Measurements from ENCODE around the gene DMKN.

DMKN gene, protein sequence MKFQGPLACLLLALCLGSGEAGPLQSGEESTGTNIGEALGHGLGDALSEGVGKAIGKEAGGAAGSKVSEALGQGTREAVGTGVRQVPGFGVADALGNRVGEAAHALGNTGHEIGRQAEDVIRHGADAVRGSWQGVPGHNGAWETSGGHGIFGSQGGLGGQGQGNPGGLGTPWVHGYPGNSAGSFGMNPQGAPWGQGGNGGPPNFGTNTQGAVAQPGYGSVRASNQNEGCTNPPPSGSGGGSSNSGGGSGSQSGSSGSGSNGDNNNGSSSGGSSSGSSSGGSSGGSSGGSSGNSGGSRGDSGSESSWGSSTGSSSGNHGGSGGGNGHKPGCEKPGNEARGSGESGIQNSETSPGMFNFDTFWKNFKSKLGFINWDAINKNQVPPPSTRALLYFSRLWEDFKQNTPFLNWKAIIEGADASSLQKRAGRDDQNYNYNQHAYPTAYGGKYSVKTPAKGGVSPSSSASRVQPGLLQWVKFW
- 0 to 0.28 reads per million in 2 donors for total RNA-seq

- DNase-seq = no peak
Observed at GRCh38 chr19:35513628-35514281, at the start of gene DMKN. Gene DMKN (minus strand): TSS chr19:35513649. CDS start chr19:35513475, 174 bp downstream.

- DNase-seq = no peak
Observed at GRCh38 chr19:35562776-35563175, 49.3 kb upstream of the DMKN start.

GRCh38 chr19:35562336-35562735 is 48.9 kb upstream of the DMKN start:
- no peak for DNase-seq

- DNase-seq = no peak
Observed at GRCh38 chr19:35561436-35561835, 48.0 kb upstream of the DMKN start.

DNA sequence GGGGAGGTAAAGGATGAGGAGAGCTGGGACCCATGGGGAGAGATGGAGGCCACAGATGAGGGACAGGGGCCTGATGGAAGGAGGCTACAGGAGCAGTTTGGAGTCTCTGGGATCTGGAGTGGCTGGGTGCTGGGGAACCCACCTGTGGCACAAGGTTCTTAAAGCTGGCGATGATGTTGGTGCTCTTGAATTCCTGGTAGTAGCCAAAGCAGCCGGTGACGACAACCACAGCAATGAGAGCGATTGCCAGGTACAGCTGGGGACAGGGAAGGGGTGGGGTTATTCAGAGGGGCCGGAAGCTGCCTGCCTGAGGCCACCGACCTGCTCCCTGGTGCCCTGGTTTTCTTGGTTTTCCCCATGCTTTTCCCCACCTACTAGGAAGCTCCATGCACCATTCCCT is 47.2 kb upstream of the DMKN start:
- DNase-seq = no peak

GRCh38 chr19:35560271-35560670 is 46.8 kb upstream of the DMKN start:
- no peak for DNase-seq

GRCh38 chr19:35559781-35560180 is 46.3 kb upstream of the DMKN start:
- no peak for DNase-seq

- no peak for DNase-seq
Observed at GRCh38 chr19:35559281-35559659, 45.8 kb upstream of the DMKN start.

GRCh38 chr19:35558400-35559280 is 45.2 kb upstream of the DMKN start:
- no peak for DNase-seq

GRCh38 chr19:35557539-35558399 is 44.3 kb upstream of the DMKN start:
- peak; percentile 40 for DNase-seq

DNA sequence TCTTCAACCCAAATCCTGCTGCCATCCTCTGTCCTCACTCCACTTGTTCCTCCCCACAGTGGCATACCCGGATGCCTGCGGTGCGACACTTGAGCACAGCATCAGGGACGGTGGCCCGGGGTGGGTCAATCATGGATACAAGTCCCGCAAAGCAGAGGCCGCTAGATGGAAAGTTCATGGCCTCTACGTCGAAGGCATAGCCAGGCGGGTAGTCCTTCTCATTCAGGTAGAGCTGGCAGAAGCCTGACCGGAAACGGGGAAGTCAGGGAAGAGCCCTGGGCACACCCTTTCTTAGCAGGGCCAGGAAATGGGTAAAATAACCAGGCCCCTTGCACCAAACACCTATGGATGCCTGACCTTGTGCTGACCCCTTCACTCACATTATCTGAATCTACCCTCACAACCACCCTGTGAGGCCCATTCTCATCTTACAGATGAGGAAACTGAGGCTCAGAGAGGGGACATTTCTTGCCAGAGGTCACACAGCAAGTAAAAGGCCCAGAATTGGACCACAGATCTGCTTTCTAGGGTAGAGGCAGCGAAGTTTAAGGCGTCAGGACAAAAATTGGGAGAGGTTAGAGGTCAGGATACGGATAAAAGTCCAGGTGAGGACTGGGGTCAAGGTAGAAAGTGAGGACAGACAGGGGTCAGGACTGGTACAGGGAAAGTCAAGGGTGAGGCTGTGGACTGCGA is 43.5 kb upstream of the DMKN start:
- DNase-seq = no peak

DNA sequence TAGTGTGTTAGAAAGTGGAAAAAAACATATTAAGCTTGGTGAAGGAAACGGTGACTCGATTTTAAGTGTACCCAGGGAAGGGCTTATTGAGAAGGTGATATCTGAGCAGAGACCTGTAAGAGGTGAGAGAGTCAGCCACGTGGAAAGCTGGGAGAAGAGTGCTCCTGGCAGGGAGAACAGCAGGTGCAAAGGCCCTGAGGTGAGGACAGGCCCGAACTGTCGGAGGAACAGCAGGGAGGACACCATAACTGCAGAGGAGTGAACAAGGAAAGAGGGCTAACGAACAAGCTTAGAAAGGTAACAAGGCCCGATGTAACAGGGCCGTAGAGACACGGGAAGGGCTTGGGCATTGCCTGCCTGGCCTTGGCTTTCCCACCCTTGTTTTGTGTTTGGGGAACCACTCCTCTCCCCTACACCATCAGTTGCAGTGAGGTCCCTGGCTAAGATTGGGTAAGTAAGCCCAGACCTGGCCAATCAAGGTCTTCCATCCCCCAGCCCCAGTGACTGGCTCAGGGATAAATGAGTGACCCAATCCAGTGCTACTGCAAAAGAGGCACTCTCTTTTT is 42.7 kb upstream of the DMKN start:
- DNase-seq = no peak

- DNase-seq = no peak
Observed at GRCh38 chr19:35555301-35556005, 42.0 kb upstream of the DMKN start.

DNA sequence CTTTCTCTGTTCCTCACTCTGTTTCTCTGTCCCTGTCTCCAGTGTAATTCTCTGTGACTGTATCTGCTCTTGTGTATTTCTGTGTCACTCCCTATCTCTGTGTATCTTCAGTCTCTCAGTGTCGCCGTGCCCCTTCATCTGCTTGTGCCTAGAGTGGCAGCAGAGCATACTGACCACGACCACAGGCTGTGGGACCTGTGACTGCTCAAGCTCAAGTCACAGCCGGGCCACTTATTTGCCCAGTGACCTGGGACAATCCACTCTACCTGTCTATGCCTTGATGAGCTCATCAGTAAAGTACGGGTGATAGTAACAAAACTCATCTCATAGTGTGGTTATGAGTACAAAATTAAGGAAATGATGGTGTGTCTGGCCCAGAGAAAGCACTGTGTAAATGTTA is 40.6 kb upstream of the DMKN start:
- DNase-seq = no peak

- no peak for DNase-seq
Observed at GRCh38 chr19:35553385-35554000, 40.0 kb upstream of the DMKN start.

DNA sequence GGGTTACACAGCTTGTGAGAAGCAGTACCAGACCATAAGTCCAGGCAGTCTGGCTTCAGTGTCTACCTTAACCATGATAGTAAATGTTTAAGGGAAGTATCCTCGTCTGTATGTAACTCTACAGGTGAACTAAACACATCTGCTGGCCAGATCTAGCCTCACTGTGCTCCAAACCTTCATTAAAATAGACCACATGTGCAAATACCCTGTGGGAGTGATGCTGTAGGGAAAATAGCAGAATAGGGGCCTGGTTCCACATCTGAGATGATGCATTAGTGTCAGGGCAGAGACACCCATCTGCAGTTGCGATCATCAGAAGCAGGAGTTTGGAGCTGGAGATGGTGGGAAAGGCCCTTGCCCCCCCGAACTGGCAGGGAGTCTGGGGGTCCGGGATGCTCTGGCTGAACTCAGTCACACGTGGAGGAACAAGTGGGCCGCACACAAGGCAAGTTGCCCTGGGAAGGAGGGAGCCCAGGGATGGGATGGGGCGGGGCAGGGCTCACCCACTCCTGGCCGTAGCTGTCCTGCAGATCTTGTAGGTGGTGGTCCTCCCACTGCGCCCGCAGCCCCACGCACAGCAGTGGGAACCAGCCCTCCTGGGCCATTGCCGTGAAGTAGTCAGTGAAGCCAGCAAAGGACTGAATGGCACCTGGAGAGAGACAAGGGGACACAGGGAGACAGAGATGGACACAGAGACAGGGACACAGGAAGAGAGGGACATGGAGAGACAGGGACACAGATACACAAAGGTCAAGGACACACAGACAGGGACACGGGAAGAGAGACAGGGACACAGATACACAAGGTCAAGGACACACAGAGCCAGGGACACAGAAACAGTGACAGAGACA is 39.3 kb upstream of the DMKN start:
- no peak for DNase-seq

DNA sequence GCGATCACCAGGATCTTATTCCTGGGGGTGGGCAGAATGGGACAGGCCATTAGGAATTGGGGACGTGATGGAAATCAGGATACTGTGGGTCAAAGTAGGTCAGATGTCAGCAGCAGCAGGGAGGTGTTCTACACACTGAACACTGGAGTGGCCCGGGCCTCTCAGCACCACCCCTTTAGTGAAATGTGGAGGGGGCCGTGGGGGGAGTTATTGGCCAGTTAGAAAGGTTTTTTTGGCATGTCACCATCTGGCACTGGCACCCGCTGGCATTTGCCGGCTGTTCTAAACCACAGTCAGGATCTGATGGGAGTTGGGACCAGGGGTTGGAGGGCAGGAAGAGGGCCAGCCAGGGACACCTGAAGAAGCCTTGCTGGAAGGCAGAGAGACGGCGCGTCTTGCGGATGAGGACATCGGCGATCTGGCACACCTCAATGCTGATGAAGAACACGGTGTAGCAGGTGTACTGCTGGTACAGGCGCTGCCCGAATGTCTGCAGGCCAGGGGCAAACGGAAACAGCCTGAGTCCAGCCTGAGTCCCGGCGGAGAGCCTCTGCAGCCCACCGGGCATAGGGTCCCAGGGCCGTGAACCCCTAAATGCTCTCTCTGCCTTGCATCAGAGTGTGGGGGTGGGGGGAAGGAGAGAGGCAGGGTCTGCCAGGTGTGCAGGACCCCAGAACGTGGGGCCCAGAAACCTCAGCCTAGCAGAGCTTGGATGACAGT is 37.8 kb upstream of the DMKN start:
- DNase-seq = no peak

- no peak for DNase-seq
Observed at GRCh38 chr19:35549879-35550523, 36.6 kb upstream of the DMKN start.
